Measurements from ENCODE around the gene OCIAD1.
"Not testable (repeated sequence)": the region's sequence is repeated elsewhere in the genome, so short reads cannot be mapped to it uniquely, and the experiment has no call there.

The OCIAD1 gene

GRCh38 chr4:48821431-48821830, 9.5 kb upstream of the OCIAD1 start:
- not testable (repeated sequence) for DNase-seq

GRCh38 chr4:48827622-48828021, 3.3 kb upstream of the OCIAD1 start:
- no peak for DNase-seq

GRCh38 chr4:48831532-48832030, 693 bp downstream of the OCIAD1 start:
- DNase-seq, result no peak

- DNase-seq, result no peak
Measured at GRCh38 chr4:48832571-48832970, 1.7 kb downstream of the OCIAD1 start.

- no peak for DNase-seq
Measured at GRCh38 chr4:48836658-48837057, 5.8 kb downstream of the OCIAD1 start.

GRCh38 chr4:48841045-48841827, 10.3 kb downstream of the OCIAD1 start:
- no peak for DNase-seq

- no peak for DNase-seq
Measured at GRCh38 chr4:48844843-48845242, 14.0 kb downstream of the OCIAD1 start.

GRCh38 chr4:48848799-48849198, 17.9 kb downstream of the OCIAD1 start:
- DNase-seq, result not testable (repeated sequence)

GRCh38 chr4:48851651-48852050, 20.8 kb downstream of the OCIAD1 start:
- no peak for DNase-seq

GRCh38 chr4:48853604-48854394, 22.9 kb downstream of the OCIAD1 start:
- DNase-seq, result no peak

GRCh38 chr4:48854395-48854683, 23.5 kb downstream of the OCIAD1 start:
- no peak for DNase-seq

- DNase-seq, result no peak
Measured at GRCh38 chr4:48854982-48855381, 24.1 kb downstream of the OCIAD1 start.

GRCh38 chr4:48858130-48858529, 27.2 kb downstream of the OCIAD1 start:
- no peak for DNase-seq

GRCh38 chr4:48862038-48862437, 31.1 kb downstream of the OCIAD1 start:
- no peak for DNase-seq

GRCh38 chr4:48862661-48863060, 31.8 kb downstream of the OCIAD1 start:
- no peak for DNase-seq

- no peak for DNase-seq
Measured at GRCh38 chr4:48863728-48864127, 32.8 kb downstream of the OCIAD1 start.

- DNase-seq, result not testable (repeated sequence)
Measured at GRCh38 chr4:48864696-48865095, 33.8 kb downstream of the OCIAD1 start.

- no peak for DNase-seq
Measured at GRCh38 chr4:48877827-48878535, 47.1 kb downstream of the OCIAD1 start.

- DNase-seq, result no peak
Measured at GRCh38 chr4:48879561-48880442, 48.9 kb downstream of the OCIAD1 start.

GRCh38 chr4:48881646-48882045, 50.8 kb downstream of the OCIAD1 start:
- DNase-seq, result not testable (repeated sequence)

GRCh38 chr4:48889750-48890149, 58.9 kb downstream of the OCIAD1 start:
- DNase-seq, result not testable (repeated sequence)

- DNase-seq, result no peak
Measured at GRCh38 chr4:48891028-48891619, 60.2 kb downstream of the OCIAD1 start.
